ENCODE measurements around the gene SMYD2. TPM values are rescaled to one million over a fixed set of nuclear protein-coding genes. Genes with fewer than 3 reads are reported as not detected.

SMYD2 gene
- total RNA-seq, 1 donor from 2014 or later = 192 TPM

GRCh38 chr1:214329470-214330220, 48.7 kb downstream of the SMYD2 start:
- DNase-seq (ENCODE audit: low read depth in 2 of 2) = no peak

- DNase-seq (ENCODE audit: low read depth in 2 of 2) = no peak
These were observed 49.3 kb downstream of the SMYD2 start for GRCh38 chr1:214330222-214330621.

- DNase-seq (ENCODE audit: low read depth in 2 of 2) = peak in 1 of 2 donors; percentile 30
These were observed 49.8 kb downstream of the SMYD2 start for GRCh38 chr1:214330715-214331114.

- DNase-seq (ENCODE audit: low read depth in 2 of 2) = no peak
These were observed 50.2 kb downstream of the SMYD2 start for GRCh38 chr1:214331180-214331579.

- DNase-seq (ENCODE audit: low read depth in 2 of 2) = peak; percentile 37 to 58
These were observed 51.0 kb downstream of the SMYD2 start for GRCh38 chr1:214331827-214332423.

GRCh38 chr1:214332946-214333798, 52.2 kb downstream of the SMYD2 start:
- peak; percentile 57 to 68 for DNase-seq (ENCODE audit: low read depth in 2 of 2)

- DNase-seq (ENCODE audit: low read depth in 2 of 2) = no peak
These were observed 54.6 kb downstream of the SMYD2 start for GRCh38 chr1:214335567-214335966.

- no peak for DNase-seq (ENCODE audit: low read depth in 2 of 2)
These were observed 56.1 kb downstream of the SMYD2 start for GRCh38 chr1:214337015-214337414.

- peak; percentile 69 to 74 for DNase-seq (ENCODE audit: low read depth in 2 of 2)
These were observed 56.6 kb downstream of the SMYD2 start for GRCh38 chr1:214337511-214337910.

- peak in 1 of 2 donors; percentile 77 for DNase-seq (ENCODE audit: low read depth in 2 of 2)
These were observed 57.3 kb downstream of the SMYD2 start for GRCh38 chr1:214338212-214338611.

GRCh38 chr1:214341459-214341858, 60.5 kb downstream of the SMYD2 start:
- DNase-seq (ENCODE audit: low read depth in 2 of 2) = no peak

GRCh38 chr1:214341932-214342331, 61.0 kb downstream of the SMYD2 start:
- no peak for DNase-seq (ENCODE audit: low read depth in 2 of 2)

GRCh38 chr1:214342525-214342924, 61.6 kb downstream of the SMYD2 start:
- no peak for DNase-seq (ENCODE audit: low read depth in 2 of 2)

- DNase-seq (ENCODE audit: low read depth in 2 of 2) = no peak
These were observed 63.9 kb downstream of the SMYD2 start for GRCh38 chr1:214344897-214345296.

GRCh38 chr1:214349008-214349407, 68.0 kb downstream of the SMYD2 start:
- DNase-seq (ENCODE audit: low read depth in 2 of 2) = no peak

GRCh38 chr1:214349781-214350180, 68.8 kb downstream of the SMYD2 start:
- no peak for DNase-seq (ENCODE audit: low read depth in 2 of 2)

- DNase-seq (ENCODE audit: low read depth in 2 of 2) = no peak
These were observed 70.8 kb downstream of the SMYD2 start for GRCh38 chr1:214351551-214352277.

GRCh38 chr1:214352838-214353237, 71.9 kb downstream of the SMYD2 start:
- DNase-seq (ENCODE audit: low read depth in 2 of 2) = no peak

GRCh38 chr1:214354440-214355148, 73.6 kb downstream of the SMYD2 start:
- no peak for DNase-seq (ENCODE audit: low read depth in 2 of 2)

GRCh38 chr1:214360116-214360515, 79.2 kb downstream of the SMYD2 start:
- DNase-seq (ENCODE audit: low read depth in 2 of 2) = no peak
